HS-5 (cell line): ENCODE results near the gene ULK4.
A peak's percentile ranks its signal among the peaks of the same experiment; 100 is the strongest.
"Not testable (repeated sequence)": the region's sequence is repeated elsewhere in the genome, so short reads cannot be mapped to it uniquely, and the experiment has no call there.

ENCODE experiments used
- DNase-seq: peaks from one replicate; pipeline ENCODE4 v3.0.0-alpha.2; 2012; ENCODE audit warnings: low read depth

ULK4 gene

GRCh38 chr3:41690766-41691563 is 270.9 kb downstream of the ULK4 start:
- no peak for DNase-seq

GRCh38 chr3:41688595-41689380 is 273.1 kb downstream of the ULK4 start:
- no peak for DNase-seq

GRCh38 chr3:41684797-41685735 is 276.8 kb downstream of the ULK4 start:
- no peak for DNase-seq

GRCh38 chr3:41683666-41684350 is 278.1 kb downstream of the ULK4 start:
- no peak for DNase-seq

- peak; percentile 54 for DNase-seq
These were observed 278.9 kb downstream of the ULK4 start for GRCh38 chr3:41682996-41683395.

- no peak for DNase-seq
These were observed 279.5 kb downstream of the ULK4 start for GRCh38 chr3:41682382-41682781.

GRCh38 chr3:41681479-41681878 is 280.4 kb downstream of the ULK4 start:
- DNase-seq: peak; percentile 82

- DNase-seq: no peak
These were observed 282.5 kb downstream of the ULK4 start for GRCh38 chr3:41679374-41679773.

GRCh38 chr3:41675102-41675501 is 286.8 kb downstream of the ULK4 start:
- DNase-seq: not testable (repeated sequence)

GRCh38 chr3:41674449-41674848 is 287.5 kb downstream of the ULK4 start:
- no peak for DNase-seq

GRCh38 chr3:41673650-41674049 is 288.3 kb downstream of the ULK4 start:
- DNase-seq: no peak

GRCh38 chr3:41668379-41668778 is 293.5 kb downstream of the ULK4 start:
- no peak for DNase-seq

GRCh38 chr3:41662288-41662687 is 299.6 kb downstream of the ULK4 start:
- no peak for DNase-seq

GRCh38 chr3:41661796-41662195 is 300.1 kb downstream of the ULK4 start:
- no peak for DNase-seq

GRCh38 chr3:41660510-41660909 is 301.4 kb downstream of the ULK4 start:
- DNase-seq: no peak

GRCh38 chr3:41653571-41654239 is 308.2 kb downstream of the ULK4 start:
- DNase-seq: no peak

GRCh38 chr3:41652931-41653330 is 309.0 kb downstream of the ULK4 start:
- no peak for DNase-seq

- DNase-seq: no peak
These were observed 309.4 kb downstream of the ULK4 start for GRCh38 chr3:41652506-41652905.

- DNase-seq: no peak
These were observed 310.2 kb downstream of the ULK4 start for GRCh38 chr3:41651718-41652117.

- DNase-seq: no peak
These were observed 311.5 kb downstream of the ULK4 start for GRCh38 chr3:41650406-41650805.

GRCh38 chr3:41649129-41649739 is 312.7 kb downstream of the ULK4 start:
- no peak for DNase-seq
